Epithelial cell of prostate (primary cell): ENCODE results near the gene IQSEC1.

Experiments
- DNase-seq: peaks from one replicate; pipeline ENCODE4 v3.0.0-alpha.2; 2011; ENCODE audit warnings: low read depth, low spot score
- H3K27ac ChIP-seq: fragments of 450-650 bp; 2 replicates; pipeline ENCODE4 v1.5.1; 2017; ENCODE audit warnings: mild to moderate bottlenecking

Gene IQSEC1

DNA sequence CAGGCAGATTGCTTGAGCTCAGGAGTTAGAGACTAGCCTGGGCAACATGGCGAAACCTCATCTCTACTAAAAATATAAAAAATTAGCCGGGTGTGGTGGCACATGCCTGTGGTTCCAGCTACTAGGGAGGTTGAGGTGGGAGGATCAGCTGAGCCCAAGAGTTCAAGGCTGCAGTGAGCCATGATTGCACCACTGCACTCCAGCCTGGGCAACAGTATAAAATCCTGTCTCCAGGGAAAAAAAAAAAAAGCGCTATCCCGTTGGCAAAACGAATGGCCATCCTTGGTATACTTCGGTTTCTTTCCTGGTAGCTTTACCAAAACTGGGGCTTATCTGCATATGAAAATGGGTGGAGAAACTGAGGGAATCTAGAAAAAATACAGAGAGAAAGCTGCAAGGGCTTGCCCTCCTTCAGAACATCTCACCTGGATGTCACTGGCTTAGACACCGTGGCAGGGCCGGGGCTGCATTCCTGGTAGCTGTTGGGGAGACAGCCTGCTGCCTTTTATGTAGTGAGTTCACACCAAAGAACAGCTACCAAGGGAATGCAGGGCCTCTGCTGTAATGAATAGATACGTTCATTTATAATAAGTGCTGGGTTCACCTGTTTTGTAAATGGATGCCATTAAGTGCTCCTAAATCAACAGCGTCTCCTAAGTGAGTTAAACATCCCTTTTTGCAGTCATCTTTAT, 96.0 kb downstream of the IQSEC1 start:
- DNase-seq = no peak
- no peak overlapping the region for H3K27ac ChIP-seq

GRCh38 chr3:12975748-12976522, 97.3 kb downstream of the IQSEC1 start:
- DNase-seq = no peak
- H3K27ac ChIP-seq = no peak overlapping the region

DNA sequence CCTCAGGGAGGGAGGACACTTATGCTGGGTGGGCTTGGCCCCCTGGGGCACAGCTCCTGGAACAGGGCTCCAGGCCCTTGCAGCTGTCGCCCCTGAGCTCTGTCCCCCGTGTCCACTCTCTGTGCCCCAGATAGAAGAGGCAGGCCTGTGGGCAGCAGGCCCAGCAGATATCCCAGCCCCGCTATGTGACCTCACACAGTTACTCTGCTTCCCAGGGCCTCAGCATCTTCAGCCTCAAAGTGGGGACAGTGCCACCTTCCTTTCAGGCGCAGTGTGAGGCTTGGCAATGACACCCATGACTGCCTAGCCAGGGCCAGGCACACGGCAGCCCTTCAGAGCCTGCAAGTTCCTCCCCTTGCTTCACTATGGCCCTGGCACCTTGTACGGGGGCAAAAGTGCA, 98.4 kb downstream of the IQSEC1 start:
- H3K27ac ChIP-seq = no peak overlapping the region
- no peak for DNase-seq

DNA sequence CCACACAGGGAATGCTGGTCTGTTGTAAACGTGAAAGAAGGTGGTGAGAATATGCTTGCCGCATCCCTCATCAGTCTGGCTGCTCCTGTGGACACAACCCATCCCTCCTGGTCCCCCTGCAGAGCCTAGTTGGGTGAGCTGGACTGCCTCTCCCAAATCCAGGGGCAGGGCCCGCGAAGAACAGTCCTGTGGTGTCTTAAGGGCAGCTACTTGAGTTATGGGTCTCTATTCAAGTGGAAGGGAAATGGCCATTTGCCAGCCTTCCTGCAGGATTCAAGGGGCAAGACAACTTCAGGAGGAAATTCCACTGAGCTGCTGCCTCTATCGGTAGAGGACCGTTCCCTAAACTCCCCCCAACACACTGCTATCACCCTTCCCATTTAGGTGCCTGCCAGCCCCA, 98.9 kb downstream of the IQSEC1 start:
- no peak for DNase-seq
- no peak overlapping the region for H3K27ac ChIP-seq

- H3K27ac ChIP-seq = no peak overlapping the region
- DNase-seq = no peak
These were observed 99.4 kb downstream of the IQSEC1 start for GRCh38 chr3:12973827-12974226.

DNA sequence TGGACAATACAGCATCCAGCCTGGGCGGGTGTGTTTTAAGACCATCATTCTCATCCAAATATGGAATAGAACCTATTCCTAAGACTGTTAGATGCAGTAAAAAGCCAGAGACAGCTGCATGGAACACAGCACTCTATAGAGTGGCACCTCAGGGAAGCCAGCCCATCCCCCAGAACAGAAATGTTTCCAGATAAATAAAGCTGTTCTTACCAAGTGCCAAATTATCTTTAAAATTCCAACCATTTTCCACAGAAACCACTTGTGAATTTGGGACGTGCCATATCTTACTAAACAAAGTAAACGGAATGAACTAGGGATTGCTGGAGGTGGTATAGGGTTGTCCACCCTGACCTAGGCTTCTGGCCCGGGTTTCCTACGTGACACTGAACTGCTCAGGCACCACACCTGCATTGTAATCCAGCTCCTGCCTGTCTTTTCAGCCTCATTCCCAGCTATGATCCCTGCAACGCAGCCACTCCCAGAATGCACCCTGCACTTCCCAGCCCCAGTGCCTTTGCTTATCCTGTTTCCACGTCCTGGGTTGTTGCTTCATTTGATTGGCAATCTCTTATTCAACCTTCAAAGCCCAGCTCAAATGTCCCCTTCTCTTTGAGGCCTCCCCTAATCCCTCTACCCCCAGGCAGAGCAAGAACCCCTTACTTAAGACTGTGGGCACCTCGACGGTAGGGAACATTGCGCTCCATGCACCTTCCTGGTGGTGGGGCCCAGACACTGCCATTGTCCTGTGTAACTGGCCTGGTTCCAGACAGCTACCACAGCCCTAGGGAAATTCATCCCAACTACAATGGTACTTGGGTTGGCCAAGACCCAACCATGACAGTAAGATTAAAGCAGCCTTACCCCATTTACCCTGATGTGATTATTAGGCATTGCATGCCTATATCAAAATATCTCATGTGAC, 100.2 kb downstream of the IQSEC1 start:
- no peak for DNase-seq
- no peak overlapping the region for H3K27ac ChIP-seq

DNA sequence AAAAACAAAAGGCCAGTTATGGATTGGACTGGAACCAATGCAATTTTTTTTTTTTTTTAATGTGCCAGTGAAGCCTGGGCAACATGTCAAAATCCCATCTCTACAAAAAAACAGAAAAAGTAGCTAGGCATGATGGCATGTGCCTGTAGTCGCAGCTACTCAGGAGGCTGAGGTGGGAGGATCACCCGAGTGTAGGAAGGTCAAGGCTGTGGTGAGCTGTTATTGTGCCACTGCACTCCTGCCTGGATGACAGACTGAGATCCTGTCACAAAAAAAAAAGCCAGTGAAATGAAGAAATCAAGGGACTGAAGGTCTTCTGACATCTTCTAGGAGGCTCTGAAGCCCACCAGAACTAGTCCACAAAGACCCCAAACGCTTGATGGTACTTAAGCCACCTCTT, 101.2 kb downstream of the IQSEC1 start:
- no peak overlapping the region for H3K27ac ChIP-seq

GRCh38 chr3:12970684-12971083, 102.5 kb downstream of the IQSEC1 start:
- DNase-seq = no peak

More for the DNA sequence above, 101.2 kb downstream of the IQSEC1 start:
- no peak for DNase-seq

DNA sequence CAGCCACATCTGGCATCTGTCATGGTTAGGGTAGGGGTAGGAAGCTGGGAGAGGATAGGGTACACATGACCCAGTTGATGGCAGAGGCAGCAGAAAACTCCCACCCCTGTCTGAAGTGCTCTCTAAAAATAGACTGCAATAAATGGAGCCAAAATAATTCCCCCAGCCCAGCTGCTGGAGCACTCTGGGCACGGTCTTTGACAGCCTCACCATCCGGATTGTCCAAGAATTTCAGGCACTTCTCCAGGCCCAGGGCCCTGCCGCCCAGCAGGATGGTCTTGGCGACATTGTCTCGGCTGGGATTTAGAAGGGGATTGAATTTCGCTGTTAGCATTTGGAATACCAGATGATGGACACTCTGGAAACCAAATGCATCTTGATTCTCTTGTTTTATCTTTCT, 103.7 kb downstream of the IQSEC1 start:
- H3K27ac ChIP-seq = no peak overlapping the region
- no peak for DNase-seq

More at GRCh38 chr3:12970684-12971083, 102.5 kb downstream of the IQSEC1 start:
- H3K27ac ChIP-seq = no peak overlapping the region

DNA sequence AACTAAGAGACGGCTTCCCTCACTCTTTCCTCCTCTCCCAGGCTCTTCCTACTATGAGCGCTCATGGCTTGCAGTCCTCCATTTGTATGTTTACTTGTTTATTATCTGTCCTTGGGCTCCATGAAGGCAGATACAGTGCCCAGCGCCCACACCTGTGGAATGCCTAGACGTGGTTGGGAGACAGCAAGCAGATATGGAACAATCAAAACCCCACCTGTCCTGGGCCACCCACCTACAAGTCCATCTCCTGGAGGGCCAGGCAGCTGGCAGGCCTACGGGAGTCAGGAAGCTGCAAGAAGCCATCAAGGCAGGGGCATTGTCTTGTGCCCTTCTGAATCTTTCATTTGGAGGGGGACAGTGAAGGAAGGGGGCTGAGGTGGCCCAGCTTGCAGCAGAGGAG, 104.7 kb downstream of the IQSEC1 start:
- no peak for DNase-seq

DNA sequence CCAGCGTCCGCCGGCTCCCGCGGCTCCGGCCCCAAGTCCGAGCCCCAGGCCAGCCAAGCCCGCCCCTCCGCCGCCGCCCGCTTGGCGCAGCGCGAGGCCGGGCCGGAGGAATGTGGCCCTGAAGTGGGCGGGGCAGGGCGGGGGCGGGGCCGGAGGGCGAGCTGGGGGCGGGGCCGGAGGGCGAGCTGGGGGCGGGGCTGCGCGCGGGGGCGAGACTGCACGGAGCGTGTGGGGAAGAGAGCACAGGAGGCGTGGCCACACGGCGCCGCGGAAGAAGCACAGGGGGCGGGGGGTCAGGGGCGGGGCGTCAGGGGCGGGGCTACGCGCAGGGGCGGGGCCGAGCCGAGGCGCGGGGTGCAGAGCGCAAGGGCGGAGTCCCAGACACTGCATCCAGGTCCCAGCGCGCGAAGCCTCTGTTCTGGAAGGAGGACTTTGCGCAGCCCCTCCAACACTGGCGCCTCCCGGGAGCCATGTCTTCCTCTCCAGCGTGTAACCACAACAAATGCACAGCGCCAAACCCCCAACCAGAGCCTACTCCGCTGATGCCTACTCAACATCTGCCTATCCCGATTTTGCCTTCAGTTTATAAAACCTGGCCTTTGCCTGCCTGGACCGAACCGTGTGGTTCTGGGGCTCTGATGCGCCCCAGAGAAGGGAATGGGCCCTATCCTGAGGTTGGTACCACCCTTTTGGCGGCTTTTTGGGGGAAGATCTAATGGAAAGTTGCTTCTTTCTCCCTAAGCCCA, 105.5 kb downstream of the IQSEC1 start:
- no peak overlapping the region for H3K27ac ChIP-seq
- DNase-seq = peak; percentile 46

More for the DNA sequence above, 104.7 kb downstream of the IQSEC1 start:
- no peak overlapping the region for H3K27ac ChIP-seq

DNA sequence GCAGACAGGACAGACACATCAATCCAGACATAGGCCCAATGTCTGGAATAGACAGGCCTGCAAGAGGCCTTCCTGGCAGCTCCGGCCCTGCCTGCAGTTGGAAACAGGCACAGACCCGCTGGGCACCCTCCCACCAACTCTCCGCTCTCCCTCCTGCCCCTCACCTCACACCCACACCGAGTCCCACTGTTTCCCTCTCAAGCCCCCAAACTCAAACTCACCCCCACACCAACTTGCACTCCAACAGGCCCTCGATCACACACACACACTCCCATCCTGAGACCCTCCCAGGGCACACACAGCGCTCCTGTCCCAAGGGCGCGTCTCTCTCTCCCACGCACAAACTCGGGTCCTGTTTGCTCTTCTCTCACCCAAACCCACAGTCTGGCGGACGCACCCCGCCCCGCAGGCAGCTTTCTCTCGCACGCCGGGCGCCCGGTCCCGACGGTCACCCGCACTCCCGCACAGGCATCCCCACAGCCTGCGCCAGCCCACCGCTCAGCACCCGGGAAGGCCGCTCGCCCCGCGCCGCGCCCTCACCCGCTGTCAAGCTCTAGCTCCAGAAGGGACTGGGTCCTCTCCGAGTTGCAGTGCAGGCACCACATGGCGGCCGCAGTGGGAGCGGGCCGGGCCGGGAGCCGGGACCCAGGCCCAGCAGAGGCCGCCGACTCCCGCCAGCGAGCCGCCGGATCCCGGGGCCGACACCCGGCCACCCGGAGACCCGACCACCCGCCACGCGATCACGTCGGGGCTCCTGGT, 106.2 kb downstream of the IQSEC1 start:
- no peak for DNase-seq
- H3K27ac ChIP-seq = no peak overlapping the region

DNA sequence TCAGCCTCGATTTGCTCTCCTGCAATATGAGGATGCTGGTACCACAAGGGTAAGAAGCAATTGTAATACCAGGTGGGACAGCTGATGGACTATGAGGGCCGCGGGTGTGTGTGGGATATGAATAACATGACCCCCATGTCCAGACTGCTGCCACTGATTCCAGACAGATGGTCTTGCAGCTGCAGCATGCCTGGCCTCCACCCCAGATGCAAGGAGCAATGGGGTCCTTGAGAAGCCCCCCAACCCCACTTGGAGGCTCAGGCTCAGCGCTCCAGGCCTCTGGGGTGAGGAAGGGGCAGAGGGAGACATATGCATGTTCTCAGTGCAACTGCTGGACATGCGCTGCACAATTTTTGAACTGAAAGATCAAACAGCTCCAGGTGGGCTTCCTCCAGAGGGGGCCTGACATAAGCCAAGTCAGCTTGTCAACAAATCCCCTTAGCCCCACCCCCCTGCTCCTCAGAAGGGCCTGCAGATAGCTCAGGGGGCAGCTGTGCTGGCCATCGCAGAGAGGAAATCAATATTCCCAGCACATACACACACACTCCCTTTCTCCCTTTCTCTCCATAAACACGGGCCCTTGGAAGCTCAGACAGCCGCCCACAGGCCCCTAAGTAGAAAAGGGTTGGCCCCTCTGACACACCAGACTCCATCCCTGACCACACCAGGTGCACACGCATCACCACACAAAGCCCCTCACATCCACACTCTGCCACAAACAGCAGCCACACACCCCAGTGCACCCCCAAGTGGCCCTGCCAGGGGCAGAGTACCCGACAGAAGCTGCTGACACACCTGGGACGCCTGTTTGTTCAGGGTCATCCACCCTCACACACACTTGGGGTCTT, 107.0 kb downstream of the IQSEC1 start:
- DNase-seq = no peak
- no peak overlapping the region for H3K27ac ChIP-seq

DNA sequence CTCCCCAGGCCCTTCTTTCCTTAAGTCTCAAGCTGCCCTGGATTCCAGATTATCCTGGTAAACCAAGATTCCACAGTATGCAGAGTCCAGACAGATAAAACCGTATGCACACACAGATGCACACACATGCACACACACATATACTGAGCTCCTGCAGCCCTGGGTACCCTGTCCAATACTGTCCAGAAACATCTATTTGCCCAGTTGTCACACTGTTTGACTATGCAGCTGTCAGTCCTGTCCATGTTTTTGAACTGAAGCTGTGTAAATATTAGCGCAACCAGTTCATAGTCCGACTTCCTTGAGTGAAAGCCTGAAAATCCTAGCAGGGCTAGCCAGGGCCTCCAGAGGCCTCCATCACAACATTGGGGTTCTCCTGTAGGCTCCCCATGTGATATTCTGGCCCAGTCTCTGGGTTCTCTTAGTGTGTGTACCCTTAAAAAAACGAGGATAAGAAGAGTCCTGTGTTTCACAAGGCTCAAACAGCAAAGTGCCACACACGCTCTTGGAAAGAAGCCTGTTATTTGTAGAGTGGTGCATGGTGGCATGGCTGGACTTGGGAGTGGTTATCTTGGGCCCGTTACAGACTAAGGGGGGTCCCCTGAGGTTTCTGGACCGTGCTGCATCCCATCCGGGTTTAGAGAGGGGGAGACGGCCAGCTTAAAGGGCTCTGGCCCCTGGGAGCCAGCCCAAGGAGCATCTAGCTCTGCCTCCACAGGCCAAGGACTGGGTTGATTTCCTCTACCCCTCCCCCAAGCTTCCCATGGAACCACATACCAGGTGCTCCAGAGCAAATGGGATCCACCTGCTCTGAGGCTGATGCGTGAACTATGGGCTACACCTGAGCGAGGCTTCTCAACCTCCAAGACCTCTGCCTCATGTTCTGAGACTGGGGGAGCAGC, 108.3 kb downstream of the IQSEC1 start:
- no peak for DNase-seq
- H3K27ac ChIP-seq = no peak overlapping the region

DNA sequence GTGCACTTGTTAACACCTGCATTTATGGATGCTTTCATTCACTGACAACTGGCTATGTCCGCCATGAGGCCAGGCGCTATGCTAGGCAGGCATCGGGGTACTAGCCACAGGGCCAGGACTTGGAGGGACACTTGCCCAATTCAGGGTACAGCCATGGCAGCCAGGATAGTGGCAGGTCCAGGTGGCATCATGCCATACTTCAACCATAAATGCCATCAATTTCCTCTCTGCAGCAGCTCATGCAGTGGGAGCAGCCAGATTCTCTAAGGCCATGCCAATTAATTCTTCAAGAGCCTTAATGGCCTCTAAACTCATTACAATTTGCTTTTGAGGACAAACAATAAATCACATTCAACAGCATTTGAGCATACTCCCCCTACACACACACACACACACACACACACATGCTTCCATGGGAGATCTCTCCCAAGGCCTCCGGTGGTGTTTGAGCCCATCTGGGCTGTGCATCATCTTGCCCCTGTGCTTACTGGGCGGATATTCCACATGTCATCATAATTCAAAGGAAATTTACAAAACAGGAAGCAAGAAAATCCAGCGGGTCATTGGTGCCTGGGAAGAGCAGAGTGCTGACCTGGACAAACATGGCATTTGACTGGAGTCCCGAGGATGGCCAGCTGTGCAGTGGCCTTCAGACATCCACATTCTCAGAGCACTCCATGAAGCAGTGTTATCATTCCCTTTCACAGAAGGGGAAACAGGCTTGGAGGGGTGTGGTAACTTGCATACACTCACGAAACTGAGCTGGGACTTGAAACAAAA, 109.1 kb downstream of the IQSEC1 start:
- no peak overlapping the region for H3K27ac ChIP-seq
- DNase-seq = no peak

DNA sequence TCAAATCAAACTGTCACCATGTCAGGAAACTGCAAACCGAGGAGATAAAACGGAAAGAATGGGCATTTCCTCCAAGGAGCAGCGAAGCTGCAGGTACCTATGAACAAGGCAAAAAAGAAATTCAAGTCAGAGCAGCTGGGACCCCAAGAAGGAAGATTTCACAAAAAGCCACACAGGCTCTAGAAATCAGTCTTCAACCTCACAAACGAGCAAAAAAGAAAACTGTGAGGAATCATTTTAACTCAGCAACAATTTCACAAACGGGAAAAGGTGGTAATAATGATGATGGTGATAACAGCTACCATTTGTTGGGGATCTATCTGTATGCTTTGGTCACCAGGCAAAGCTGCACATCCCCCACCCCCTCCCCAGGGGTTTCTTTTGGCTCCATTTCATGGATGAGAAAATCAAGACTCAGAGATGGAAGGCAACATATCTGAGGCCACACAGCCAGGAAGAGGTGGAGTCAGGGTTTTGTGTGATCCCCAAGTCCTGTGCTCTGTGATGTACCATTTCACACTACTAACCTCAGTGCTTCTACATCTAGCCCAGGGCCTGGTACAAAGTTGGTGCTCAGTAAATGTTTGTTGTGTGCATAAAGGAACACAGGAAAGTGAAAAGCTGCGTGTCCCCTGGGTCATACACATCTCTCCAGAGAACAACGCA, 109.9 kb downstream of the IQSEC1 start:
- no peak for DNase-seq
- no peak overlapping the region for H3K27ac ChIP-seq
